ENCODE data around the gene DICER1. TPM values are rescaled to one million over a fixed set of nuclear protein-coding genes. Genes with fewer than 3 reads are reported as not detected.

Gene DICER1
- total RNA-seq, 1 experiment from 2014 or later, result 62.0 TPM

- TF ChIP-seq PRDM15 (CRISPR knock-in tag; IDR thresholded peaks at IDR 0.05) (no peak), ZNF121 (CRISPR knock-in tag; IDR thresholded peaks at IDR 0.05) (no peak), NFYB (CRISPR knock-in tag; conservative IDR thresholded peaks at IDR 0.05; ENCODE audit: low read depth) (no peak), RORB (CRISPR knock-in tag; IDR thresholded peaks at IDR 0.05) (no peak), E2F4 (CRISPR knock-in tag; IDR thresholded peaks at IDR 0.05; ENCODE audit: borderline replicate concordance, low read depth) (no peak), HMGXB4 (CRISPR knock-in tag; IDR thresholded peaks at IDR 0.05) (no peak), USF1 (CRISPR knock-in tag; IDR thresholded peaks at IDR 0.05) (no peak), TEAD4 (CRISPR knock-in tag; IDR thresholded peaks at IDR 0.05) (no peak), NFATC4 (CRISPR knock-in tag; IDR thresholded peaks at IDR 0.05) (no peak)
Observed at GRCh38 chr14:95064256-95064655, 93.1 kb downstream of the DICER1 start (continued).

- no peaks in the 10 kb centered on the region for H3K9me3 Mint-ChIP-seq
- H3K4me3 Mint-ChIP-seq, result no peak overlapping the region
- ChIA-PET CTCF (interaction anchor here (1.0 kb wide), 1 partner anchor 389 kb away, joined by 3 read pairs; no protein-coding TSS in a partner anchor), POLR2A (no interaction called here)
- ATAC-seq (no peak), DNase-seq (ENCODE audit: low spot score) (no peak)
- H3K36me3 Mint-ChIP-seq, result no peaks in the 10 kb centered on the region
- H3K27me3 Mint-ChIP-seq (ENCODE audit: low read depth), result no peaks in the 10 kb centered on the region
- no peak overlapping the region for H3K27ac Mint-ChIP-seq
- no peaks in the 10 kb centered on the region for H3K4me1 Mint-ChIP-seq
- no peak for TF ChIP-seq E2F5 (CRISPR knock-in tag; IDR thresholded peaks at IDR 0.05)
- no peak for TF ChIP-seq ZNF138 (CRISPR knock-in tag; conservative IDR thresholded peaks at IDR 0.05)
- TF ChIP-seq SOX15 (CRISPR knock-in tag; IDR thresholded peaks at IDR 0.05), result no peak
- TF ChIP-seq ZNF121 (CRISPR knock-in tag; IDR thresholded peaks at IDR 0.05), result no peak
- no peak for TF ChIP-seq MLX (CRISPR knock-in tag; IDR thresholded peaks at IDR 0.05)
- no peak for TF ChIP-seq PRRX2 (CRISPR knock-in tag; IDR thresholded peaks at IDR 0.05)
- TF ChIP-seq CREB1 (CRISPR knock-in tag; IDR thresholded peaks at IDR 0.05), result no peak
- no peak for TF ChIP-seq AR (CRISPR knock-in tag; IDR thresholded peaks at IDR 0.05)
- TF ChIP-seq CBFB (CRISPR knock-in tag; IDR thresholded peaks at IDR 0.05; ENCODE audit: low read depth), result no peak
- TF ChIP-seq EMX1 (CRISPR knock-in tag; IDR thresholded peaks at IDR 0.05), result no peak
- TF ChIP-seq GABPB1 (CRISPR knock-in tag; IDR thresholded peaks at IDR 0.05), result no peak
- TF ChIP-seq ZBTB43 (CRISPR knock-in tag; IDR thresholded peaks at IDR 0.05), result no peak
- no peak for TF ChIP-seq SMAD3 (CRISPR knock-in tag; IDR thresholded peaks at IDR 0.05; ENCODE audit: borderline replicate concordance)
- TF ChIP-seq MYBL2 (CRISPR knock-in tag; IDR thresholded peaks at IDR 0.05), result no peak
- no peak for TF ChIP-seq ZNF671 (CRISPR knock-in tag; IDR thresholded peaks at IDR 0.05)
- TF ChIP-seq NR3C1 (CRISPR knock-in tag; conservative IDR thresholded peaks at IDR 0.05; ENCODE audit: low read depth), result no peak
- no peak for TF ChIP-seq IRF2 (CRISPR knock-in tag; IDR thresholded peaks at IDR 0.05; ENCODE audit: borderline replicate concordance, low read depth)
Observed at GRCh38 chr14:95063391-95063790, 93.9 kb downstream of the DICER1 start.
